ENCODE results near the gene ZFC3H1. TPM values are rescaled to one million over a fixed set of nuclear protein-coding genes. Genes with fewer than 3 reads are reported as not detected.
A peak's percentile ranks its signal among the peaks of the same experiment; 100 is the strongest.

ZFC3H1 gene
- total RNA-seq, 2 experiments from 2014 or later: 31.1 to 66.8 TPM

- no peak for DNase-seq (ENCODE audit: low spot score)
- ChIA-PET POLR2A (interaction anchor here (0.6 kb wide), 1 partner anchor 9 kb away, joined by 4 read pairs; no protein-coding TSS in a partner anchor), CTCF (ENCODE audit: unreplicated experiment) (no interaction called here)
- Histone ChIP-seq H3K9me3 (ENCODE audit: low read length) (no peaks in the 10 kb centered on the region), H3K4me1 (ENCODE audit: insufficient read depth, low read length, poor library complexity, severe bottlenecking) (peaks cover 11% of the 10 kb centered on the region), H2AFZ (ENCODE audit: low read length) (no peak overlapping the region), H3K4me3 (ENCODE audit: low read depth, low read length, poor library complexity, severe bottlenecking) (no peak overlapping the region), H3K27ac (ENCODE audit: low read depth, low read length, poor library complexity, severe bottlenecking) (no peak overlapping the region), H3K79me2 (ENCODE audit: insufficient read depth, low read depth, low read length) (0 out of 2 replicates have a peak, but pooled peaks cover 8% of the 10 kb centered on the region), H3K36me3 (ENCODE audit: insufficient read depth, low read length) (peaks cover 100% of the 10 kb centered on the region), H3K9me2 (ENCODE audit: insufficient read depth, low read length) (no peaks in the 10 kb centered on the region), H4K20me1 (ENCODE audit: insufficient read depth, low read length) (peaks cover 6% of the 10 kb centered on the region; the same call in 1 of the 2 replicates), H3K4me2 (ENCODE audit: low read length) (no peak overlapping the region)
- intact Hi-C loops (cut with micrococcal nuclease; ENCODE audit: unreplicated experiment): no loop called here
- TF ChIP-seq CTCF (conservative IDR thresholded peaks at IDR 0.05; ENCODE audit: low read length) (no peak), EZH2phosphoT487 (IDR thresholded peaks at IDR 0.05; ENCODE audit: borderline replicate concordance, low read depth, low read length) (no peak)
- no TSS peak for BruUV-seq (replicated peaks)
Measured at GRCh38 chr12:71621938-71622337, 41.7 kb downstream of the ZFC3H1 start.

GRCh38 chr12:71610031-71610795 lies 53.4 kb downstream of the ZFC3H1 start:
- CTCF ChIA-PET (ENCODE audit: unreplicated experiment): no interaction called here
- POLR2A ChIA-PET: no interaction called here

More at GRCh38 chr12:71610031-71610795, 53.4 kb downstream of the ZFC3H1 start:
- H3K27ac ChIP-seq (ENCODE audit: low read depth, low read length, poor library complexity, severe bottlenecking): no peak overlapping the region
- H3K9me2 ChIP-seq (ENCODE audit: insufficient read depth, low read length): no peaks in the 10 kb centered on the region
- peaks cover 91% of the 10 kb centered on the region for H3K36me3 ChIP-seq (ENCODE audit: insufficient read depth, low read length)
- H3K79me2 ChIP-seq (ENCODE audit: insufficient read depth, low read depth, low read length): no peaks in the 10 kb centered on the region
- no peak overlapping the region for H3K4me2 ChIP-seq (ENCODE audit: low read length)
- no peaks in the 10 kb centered on the region for H3K9me3 ChIP-seq (ENCODE audit: low read length)
- no peak for DNase-seq (ENCODE audit: low spot score)
- no peaks in the 10 kb centered on the region for H4K20me1 ChIP-seq (ENCODE audit: insufficient read depth, low read length)
- TF ChIP-seq CTCF (conservative IDR thresholded peaks at IDR 0.05; ENCODE audit: low read length) (no peak), EZH2phosphoT487 (IDR thresholded peaks at IDR 0.05; ENCODE audit: borderline replicate concordance, low read depth, low read length) (no peak)
- intact Hi-C loops (cut with micrococcal nuclease; ENCODE audit: unreplicated experiment): no loop called here
- no peaks in the 10 kb centered on the region for H3K4me1 ChIP-seq (ENCODE audit: insufficient read depth, low read length, poor library complexity, severe bottlenecking)
- H3K4me3 ChIP-seq (ENCODE audit: low read depth, low read length, poor library complexity, severe bottlenecking): no peak overlapping the region
- TSS peak; percentile 42 for BruUV-seq (replicated peaks)
- H2AFZ ChIP-seq (ENCODE audit: low read length): no peak overlapping the region

All from OCI-LY7 (cell line).